Suppressor macrophage treated with lipopolysaccharide for 1 hour (primary cell): ENCODE data around the gene RAD51AP1.
"Not testable (repeated sequence)": the region's sequence is repeated elsewhere in the genome, so short reads cannot be mapped to it uniquely, and the experiment has no call there.

ENCODE experiments used
- DNase-seq, 3 donors: peaks; one replicate each; pipeline ENCODE4 v3.0.0-alpha.2; 2020 to 2022

The RAD51AP1 gene, protein sequence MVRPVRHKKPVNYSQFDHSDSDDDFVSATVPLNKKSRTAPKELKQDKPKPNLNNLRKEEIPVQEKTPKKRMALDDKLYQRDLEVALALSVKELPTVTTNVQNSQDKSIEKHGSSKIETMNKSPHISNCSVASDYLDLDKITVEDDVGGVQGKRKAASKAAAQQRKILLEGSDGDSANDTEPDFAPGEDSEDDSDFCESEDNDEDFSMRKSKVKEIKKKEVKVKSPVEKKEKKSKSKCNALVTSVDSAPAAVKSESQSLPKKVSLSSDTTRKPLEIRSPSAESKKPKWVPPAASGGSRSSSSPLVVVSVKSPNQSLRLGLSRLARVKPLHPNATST

DNA sequence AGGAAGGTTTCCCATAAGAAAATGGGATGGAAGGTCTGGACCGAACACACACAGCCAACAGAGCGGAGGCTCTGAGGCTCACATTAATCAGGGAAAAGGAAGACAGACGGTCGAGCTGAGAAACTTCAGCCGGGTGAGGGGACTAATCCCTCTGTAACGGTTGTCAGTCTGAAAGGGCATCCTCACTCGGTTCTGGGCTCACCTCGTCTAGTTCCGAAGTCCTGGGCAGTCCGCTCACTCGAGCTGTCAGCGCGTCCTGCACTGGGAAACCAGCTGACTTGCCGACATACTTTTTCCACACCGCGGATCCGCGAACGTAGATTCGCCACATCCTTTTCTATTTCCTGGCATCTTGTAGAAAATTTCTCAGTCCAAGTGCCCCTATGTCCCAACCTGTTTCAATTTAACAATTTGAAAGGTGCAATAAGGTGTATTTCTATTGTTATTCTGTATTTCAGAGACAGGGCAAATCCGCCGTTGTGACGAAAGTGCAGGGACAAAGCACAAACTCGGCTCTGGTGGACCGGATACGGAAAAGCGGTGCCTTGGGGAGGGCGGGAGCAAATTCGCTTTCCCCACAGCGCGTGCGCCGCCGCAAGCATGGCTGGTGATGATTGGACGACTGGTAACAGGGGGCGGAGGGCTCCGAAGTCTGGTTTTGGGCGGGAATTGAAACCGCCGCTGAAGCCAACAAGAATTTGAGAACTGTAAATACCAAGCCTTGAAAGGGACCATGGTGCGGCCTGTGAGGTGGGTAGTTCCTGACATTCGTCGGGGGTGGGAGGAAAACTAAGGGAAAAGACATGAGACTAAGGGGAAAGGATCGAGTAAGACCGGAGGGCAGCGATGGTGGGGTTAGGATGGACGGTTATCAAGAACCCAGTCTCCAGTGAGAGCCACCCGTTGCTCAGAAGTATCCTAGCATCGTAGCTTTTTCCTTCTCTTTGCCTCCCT lies at the start of gene RAD51AP1:
Gene RAD51AP1 (plus strand): TSS at position 684 of the 954 bp plus-strand sequence. CDS start 50 bp downstream, at position 734.
- peak; percentile 97 to 98 (median 98) for DNase-seq

DNA sequence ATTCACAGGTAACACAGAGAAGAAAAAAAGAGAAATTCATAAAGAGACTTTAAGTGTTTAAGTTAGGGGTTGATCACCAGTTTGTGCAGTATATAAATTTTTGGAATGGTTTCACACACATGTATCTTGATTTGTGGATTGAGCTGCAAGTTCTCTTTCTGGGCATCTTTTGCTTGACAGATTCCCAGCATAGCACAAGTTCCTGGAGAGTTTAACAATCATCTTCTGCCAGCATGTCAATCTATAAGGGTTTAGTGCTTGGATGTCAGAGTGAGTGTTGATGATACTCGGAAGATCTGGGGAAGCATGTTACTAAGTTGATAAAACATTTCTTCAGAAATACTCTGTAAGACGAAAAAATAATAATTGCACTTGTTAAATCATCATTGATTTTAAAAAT lies 49.1 kb upstream of the RAD51AP1 start:
- no peak for DNase-seq

DNA sequence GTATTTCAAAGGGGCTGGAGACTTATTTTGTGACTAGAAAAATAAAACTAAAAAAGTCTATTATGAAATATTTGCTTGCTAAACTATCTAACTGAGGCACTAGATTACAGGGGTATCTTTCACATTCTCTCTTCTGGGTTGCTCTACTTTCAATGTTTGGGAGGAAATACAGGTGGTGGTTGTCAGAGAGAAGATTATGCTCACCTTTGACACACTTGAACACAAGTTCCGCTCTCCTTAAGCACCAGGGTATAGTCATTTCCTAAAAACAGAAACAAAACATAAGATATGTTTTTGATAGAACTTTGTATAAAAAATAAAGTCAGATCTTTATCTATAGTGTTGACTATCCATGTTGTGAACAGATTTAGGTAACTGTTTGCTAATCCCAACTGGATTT lies 47.7 kb upstream of the RAD51AP1 start:
- DNase-seq = no peak

DNA sequence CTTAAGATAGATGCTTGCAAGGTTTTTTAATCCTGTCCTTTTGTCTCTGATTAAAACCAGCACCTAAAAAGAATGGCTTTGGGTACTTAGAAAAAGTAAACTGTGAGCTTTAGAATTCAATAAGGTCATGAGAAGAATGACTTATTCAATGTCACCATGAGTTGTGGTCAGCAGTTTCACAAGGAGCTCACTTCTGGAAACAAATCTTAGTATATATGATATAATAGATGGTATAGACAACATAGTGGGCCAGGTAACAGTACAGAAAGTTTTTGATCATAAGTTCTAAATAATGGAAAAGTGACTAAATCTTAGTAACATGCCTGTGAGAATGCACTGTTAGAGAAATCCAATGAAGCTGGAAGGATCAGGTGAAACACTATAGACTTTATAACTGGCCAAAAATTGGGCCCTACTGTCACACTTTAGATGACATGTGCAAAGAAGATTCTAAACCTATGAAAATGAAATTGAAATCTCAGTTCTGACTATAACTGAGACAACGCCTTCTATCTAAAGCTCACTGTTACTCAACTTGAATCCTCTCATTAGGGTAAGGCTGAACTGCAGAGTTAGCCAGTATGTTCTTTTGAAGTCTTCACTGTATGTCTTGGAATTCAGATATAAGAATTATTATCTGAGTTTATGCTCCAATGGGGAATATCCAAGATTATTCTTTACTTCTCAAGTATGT lies 42.4 kb upstream of the RAD51AP1 start:
- no peak for DNase-seq

DNA sequence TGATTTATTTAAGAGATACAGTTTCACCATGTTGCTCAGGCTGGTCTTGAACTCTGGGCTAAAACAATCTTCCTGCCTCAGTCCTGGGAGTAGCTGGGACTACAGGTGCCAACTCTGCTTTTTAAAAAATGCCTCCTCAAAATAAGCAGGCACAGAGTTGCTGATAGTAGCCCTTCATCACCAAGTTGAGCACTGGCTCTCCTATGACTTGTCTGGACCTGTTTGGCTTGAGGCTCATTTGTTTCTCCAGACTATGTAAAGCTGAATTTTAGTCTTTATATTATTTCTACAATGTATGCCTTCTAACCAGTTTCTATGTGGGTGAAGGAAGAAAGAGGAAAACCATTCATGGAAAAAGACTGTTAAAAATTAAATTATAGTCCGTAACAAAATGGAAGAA lies 39.5 kb upstream of the RAD51AP1 start:
- no peak for DNase-seq

DNA sequence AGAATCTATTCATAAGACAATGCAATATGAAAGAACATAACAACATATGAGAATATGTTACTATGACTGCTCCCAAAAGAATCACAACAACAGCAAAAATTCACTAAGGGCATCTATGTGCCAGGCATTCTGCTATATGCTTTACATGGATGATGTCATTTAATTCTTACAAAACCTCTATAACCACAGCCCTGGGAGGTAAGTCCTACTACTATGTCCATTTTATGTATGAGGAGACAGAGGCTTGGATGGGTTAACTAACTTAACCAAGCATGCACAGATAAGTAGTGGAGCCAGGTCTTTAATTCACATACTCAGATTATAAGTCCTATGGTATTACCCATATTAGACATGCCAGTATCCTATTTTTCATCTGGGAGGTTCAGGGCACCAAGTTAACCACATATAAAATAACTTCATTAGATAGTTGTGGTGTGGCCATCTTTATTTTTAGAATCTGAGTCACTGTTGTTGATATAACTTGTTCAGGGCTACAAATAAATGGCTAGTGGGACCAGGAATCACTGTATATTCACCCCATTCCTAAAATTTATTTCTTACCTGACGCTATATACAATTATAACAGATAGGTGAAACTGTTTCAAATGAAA lies 33.2 kb upstream of the RAD51AP1 start:
- DNase-seq = peak in 1 of 3 donors; percentile 4

DNA sequence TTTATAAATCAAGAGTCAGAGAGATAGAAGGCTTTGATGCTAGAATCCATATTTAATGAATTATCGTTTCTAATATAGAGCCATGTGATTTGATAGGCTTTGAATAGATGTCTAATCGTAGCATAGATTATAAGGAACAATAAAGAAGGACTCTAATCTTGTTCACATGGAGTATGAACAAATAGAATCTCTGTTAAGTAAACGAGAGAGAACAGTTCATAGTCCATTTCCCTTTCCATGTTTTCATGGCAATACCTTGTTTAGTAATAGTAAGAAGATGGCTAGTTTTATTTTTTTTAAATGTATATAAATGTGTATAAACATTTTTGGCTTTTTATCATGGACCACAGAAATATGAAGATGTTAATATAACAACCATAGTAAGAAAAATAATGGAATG lies 32.3 kb upstream of the RAD51AP1 start:
- DNase-seq = no peak

DNA sequence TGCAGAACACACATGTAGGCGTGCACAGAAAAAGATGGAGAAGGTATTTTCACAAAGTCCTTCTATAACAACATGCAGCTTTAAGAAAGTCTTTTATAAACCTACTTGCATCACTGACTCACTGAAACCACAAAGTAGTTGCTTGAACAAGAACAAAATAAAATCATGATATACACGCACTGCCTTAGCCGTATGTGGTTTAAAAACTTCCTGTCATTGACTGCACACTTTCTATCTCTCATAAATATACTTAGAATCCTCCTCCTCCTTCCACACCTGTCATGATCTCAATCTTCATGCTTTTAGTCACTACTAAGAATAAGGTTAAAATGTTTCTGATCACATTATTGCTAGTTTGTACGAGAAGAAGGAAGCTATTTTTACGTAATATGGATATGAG lies 31.8 kb upstream of the RAD51AP1 start:
- DNase-seq = no peak

DNA sequence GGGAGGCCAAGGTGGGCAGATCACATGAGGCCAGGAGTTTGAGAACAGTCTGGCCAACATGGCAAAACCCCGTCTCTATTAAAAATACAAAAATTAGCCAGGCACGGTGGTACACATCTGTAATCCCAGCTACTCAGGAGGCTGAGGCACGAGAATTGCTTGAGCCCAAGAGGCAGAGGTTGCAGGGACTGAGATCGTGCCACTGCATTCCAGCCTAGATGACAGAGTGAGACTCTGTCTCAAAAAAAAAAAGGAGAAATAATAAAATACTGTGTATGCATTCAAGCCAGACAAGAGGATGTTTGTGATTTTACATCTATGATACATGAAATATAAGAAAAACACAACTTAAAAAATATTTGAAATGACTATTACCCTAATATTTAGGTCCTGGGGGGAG lies 30.2 kb upstream of the RAD51AP1 start:
- DNase-seq = not testable (repeated sequence)

DNA sequence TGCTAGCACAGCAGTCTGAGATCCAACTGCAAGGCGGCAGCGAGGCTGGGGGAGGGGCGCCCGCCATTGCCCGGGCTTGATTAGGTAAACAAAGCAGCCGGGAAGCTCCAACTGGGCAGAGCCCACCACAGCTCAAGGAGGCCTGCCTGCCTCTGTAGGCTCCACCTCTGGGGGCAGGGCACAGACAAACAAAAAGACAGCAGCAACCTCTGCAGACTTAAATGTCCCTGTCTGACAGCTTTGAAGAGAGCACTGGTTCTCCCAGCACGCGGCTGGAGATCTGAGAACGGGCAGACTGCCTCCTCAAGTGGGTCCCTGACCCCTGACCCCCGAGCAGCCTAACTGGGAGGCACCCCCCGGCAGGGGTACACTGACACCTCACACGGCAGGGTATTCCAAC lies 29.4 kb upstream of the RAD51AP1 start:
- DNase-seq = not testable (repeated sequence)

DNA sequence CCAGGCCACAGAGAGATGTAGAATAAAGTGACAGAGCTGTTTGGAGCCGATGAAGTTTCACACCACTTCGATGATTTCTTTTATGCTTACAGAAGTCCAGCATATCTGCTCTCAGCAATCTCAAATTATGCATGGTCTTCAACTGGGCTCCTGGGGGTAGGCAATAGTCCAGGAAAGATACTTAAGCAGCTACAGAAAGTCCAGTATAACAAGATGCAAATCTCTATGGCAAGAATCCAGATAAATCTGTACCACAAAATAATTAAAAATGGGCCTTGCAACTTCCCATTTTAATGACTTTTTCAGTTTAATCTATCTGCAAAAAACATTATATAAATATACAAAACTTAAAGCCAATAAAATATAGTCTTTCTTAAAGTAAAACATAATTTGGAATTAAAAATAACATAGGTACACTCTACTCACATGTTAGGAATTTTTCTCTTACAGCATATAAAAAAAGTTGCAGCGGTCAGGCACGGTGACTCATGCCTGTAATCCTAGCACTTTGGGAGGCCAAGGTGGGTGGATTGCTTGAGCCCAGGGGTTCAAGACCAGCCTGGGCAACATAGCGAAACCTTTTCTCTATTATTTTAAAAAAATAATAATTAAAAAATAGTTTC lies 20.5 kb upstream of the RAD51AP1 start:
- peak in 1 of 3 donors; percentile 17 for DNase-seq

DNA sequence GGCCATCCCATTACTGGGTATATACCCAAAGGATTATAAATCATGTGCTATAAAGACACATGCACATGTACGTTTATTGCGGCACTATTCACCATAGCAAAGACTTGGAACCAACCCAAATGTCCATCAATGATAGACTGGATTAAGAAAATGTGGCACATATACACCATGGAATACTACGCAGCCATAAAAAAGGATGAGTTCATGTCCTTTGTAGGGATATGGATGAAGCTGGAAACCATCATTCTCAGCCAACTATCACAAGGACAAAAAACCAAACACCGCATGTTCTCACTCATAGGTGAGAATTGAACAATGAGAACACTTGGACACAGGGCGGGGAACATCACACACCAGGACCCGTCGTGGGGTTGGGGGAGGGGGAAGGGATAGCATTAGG lies 15.2 kb upstream of the RAD51AP1 start:
- not testable (repeated sequence) for DNase-seq

DNA sequence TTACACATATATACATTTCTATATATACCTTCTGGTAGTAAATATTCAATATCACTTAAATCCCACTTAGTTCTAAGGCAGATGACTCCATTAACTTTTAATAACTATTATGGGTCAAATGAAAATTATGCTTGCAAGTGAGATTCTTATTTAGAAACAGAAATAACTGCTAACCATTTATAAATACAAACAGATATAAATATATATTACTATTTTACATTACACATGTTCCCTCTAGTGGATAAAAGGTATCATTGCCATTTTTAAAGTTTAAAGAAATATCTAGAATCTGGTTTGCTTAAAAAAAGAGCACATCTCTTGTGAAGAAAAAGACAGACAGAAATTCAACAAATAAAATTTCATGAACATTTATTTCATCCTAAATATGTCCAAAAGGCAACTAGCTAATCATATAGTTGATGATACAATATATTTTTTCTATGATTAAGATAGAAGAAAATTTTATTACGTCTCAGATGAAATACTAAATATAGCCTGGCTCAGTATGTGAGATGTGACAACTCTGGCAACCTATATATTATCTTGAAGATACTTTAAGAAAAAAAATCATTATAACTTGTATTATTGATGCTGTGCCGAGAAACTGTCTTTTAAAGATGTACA lies 11.7 kb upstream of the RAD51AP1 start:
- peak; percentile 5 to 70 (median 65) for DNase-seq

DNA sequence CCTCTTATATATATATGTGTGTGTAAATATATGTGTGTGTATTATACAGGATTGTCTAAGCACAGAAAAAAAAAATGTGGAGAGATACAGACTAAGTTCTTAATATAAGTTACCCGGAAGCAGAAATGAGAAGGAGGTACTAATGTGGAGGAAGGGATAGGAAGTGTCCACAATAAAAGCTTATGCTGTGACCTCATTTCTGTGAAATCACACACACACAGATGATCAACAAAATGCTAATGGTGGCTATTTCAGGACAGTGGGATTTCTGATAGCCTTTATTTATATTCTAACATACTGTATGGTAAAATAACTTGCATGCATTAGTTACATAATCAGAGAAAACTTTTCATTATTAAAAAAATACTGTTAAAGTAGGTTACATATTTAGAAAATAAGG lies 8.5 kb upstream of the RAD51AP1 start:
- DNase-seq = no peak

DNA sequence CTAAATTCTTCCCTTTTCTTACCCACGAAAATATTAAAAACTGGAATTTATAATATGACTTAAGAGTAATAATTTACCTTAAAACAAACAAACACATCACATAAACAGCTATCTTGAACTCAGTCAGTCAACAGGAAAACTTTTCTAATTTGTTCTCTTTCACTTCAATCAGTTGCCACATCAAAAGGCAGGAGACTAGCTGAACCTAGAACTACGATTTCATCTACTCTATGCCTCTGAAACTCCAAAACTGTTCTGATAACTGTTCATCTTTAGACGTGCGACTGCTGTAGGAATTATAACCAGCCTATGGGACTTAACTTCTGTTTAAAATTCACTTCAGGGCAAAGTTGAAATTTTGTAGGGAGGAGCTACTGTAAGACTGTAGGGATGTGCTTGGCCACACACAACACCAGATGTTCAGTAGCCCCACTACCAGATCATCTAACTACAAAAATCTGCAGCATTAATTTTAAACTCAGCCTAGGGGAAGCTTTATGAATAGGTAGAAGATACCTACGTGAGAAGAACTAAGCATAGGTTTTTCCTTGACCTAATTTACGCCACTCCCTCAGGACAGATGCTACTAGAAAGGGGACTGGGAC lies 7.6 kb upstream of the RAD51AP1 start:
- no peak for DNase-seq

DNA sequence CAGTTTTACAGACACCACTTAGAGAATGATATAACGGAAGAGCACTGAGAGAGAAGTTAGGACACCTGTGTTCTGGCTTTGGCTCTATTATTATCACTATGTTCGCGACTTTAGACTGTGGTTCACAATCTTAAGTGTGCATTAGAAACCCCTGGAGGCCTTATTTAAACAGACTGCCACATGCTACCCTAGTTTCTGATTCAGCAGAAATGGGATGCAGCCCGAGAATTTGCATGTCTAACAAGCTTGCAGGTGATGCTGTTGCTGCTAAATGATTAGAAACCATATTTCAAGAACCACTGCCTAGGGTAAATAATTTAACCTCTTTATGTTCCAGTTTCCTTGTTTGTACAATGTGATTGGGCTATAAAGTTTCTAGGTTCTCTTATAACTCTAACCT lies 3.6 kb upstream of the RAD51AP1 start:
- DNase-seq = no peak

DNA sequence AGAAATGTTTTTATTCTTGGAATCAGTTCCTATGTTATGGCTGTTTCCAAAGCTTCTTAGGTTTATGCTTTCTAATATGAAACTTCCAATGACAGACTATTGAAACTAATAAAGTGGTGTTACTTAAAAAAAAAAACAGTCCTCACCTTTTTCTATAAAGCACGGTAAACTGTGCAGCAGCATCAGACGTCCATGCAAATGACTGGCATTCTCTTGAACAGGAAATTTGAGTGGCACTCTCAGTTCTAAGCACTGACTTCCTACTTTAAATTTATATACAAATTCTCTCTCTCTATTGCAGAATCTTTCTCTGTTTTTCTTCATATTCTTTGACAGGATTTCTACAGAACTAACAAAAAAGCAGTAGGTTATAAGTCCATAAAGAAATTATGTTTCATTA lies 2.8 kb upstream of the RAD51AP1 start:
- DNase-seq = no peak

DNA sequence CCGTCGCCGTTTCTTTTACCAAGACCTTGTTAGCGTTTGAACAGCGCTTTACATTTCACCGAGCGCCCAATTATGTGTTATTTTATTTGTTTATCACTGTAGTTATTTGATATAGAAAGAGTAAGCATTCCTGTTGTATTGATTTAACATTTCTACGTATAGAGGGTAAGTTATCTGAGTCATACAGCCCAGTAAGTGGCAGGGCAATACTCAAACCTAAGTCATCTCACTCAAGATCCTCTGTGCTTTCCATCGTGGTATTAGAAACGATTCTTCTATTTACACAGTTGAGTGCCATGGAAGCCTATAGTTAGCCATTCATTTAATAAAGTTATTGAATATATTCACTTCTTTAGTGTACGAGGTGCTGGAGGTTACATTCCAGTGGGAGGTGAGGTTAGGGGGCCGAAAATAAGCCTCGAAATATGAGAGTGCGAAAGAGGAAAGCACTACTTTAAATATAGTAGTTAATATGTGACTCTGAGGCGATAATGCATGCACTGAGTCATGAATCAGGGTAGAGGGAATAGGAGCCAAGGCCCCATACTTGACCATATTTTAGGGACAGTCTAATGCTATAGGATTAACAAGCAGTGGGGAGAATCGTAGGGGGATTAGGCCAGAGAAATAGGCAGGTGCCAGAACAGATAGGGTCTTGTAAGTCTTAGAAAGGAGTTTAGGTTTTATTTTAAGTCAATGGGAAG lies 629 bp downstream of the RAD51AP1 start:
- DNase-seq = no peak

DNA sequence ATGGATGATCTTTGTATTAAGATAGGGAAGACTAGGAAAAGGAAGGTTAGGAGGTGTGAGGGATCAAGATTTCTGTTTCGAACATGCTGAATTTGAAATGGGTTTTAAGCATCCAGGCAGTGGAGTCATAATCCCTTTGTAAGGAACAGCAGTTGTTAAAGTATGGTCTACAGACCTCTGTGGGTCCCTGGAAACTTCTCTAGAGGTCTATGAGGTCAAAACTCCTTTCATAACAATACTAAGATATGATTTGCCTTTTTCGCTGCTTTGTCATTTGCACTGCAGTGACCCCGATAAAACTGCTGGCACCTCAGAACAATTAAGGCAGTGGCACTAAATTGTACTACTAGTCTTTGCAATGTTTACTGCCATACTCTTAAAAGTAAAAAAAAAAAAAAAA lies 1.5 kb downstream of the RAD51AP1 start:
- DNase-seq = no peak

DNA sequence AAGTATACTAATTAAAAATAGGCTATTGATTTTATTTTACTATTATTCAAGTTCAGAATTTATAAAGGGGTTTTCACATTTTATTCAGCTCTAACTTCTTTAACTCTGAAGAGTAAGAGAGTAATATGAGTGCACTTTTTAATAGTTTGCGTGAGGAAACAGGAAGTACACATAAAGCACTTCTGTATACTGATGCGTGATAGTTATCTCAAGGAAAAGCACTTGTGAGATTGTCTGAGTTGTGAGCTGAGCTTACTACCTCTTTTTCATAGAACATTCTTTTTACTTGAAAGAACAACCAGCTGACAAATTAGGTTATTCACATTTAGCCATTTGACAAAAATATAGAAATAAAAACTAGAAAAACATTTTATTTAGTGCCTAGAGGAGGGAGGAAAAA lies 1.9 kb downstream of the RAD51AP1 start:
- DNase-seq = peak in 2 of 3 donors; percentile 23 to 32

DNA sequence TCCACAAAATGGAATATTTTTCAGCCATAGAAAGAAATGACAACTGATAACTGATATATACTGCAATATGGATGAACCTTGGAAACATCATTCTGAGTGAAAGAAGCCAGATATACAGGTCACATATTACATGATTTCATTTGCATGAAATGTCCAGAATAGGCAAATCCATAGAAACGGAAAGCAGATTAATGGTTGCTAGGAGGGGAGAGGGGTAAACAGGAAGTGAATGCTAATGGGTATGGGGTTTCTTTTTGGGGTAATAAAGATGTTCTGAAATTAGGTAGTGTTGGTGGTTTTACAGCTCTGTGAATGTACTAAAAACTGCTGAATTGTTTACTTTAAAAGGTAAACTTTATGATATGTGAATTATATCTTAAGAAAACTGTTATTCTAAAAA lies 6.5 kb downstream of the RAD51AP1 start:
- DNase-seq = no peak
